Natural killer cell (primary cell): ENCODE measurements around the gene VAMP2. TPM values are rescaled to one million over a fixed set of nuclear protein-coding genes. Genes with fewer than 3 reads are reported as not detected.

Experiments used
- ATAC-seq, 3 donors: fragments of 150-1000 bp in 2 of 3; fragments of 200-7000 bp in 1 of 3; cut with Tn5 transposase; 1 replicate in 1 of 3; 2 replicates in 2 of 3; pipeline ENCODE4 v1.10.0; 2021; ENCODE audit warnings: mild to moderate bottlenecking in 2 of 3, moderate library complexity in 2 of 3
- DNase-seq, 2 donors: peaks; one replicate each; pipeline versions ENCODE4 v3.0.0 to v3.0.0-alpha.2; 2013 to 2021; ENCODE audit warnings: mixed read lengths in 1 of 2
- H3K27ac ChIP-seq: one replicate; pipeline ENCODE4 v1.5.1; 2013; ENCODE audit warnings: mild to moderate bottlenecking, low read length
- H3K27me3 ChIP-seq: one replicate; pipeline ENCODE4 v1.6.1; 2013; ENCODE audit warnings: low read length; ENCODE audit not compliant: control insufficient read depth, insufficient read depth
- H3K36me3 ChIP-seq: one replicate; pipeline ENCODE4 v1.6.1; 2013; ENCODE audit warnings: low read length; ENCODE audit not compliant: control insufficient read depth, insufficient read depth
- H3K4me1 ChIP-seq: one replicate; pipeline ENCODE4 v1.6.1; 2013; ENCODE audit warnings: low read length; ENCODE audit not compliant: control insufficient read depth, insufficient read depth
- H3K4me3 ChIP-seq: one replicate; pipeline ENCODE4 v1.5.1; 2013; ENCODE audit warnings: low read length
- H3K9me3 ChIP-seq: one replicate; pipeline ENCODE4 v1.6.1; 2013; ENCODE audit warnings: low read length; ENCODE audit not compliant: control insufficient read depth, insufficient read depth
- H3K27ac Mint-ChIP-seq, 2 donors: one replicate each; pipeline ENCODE4 v1.8.0; 2022; ENCODE audit warnings: mild to moderate bottlenecking in 2 of 2, mixed read lengths in 2 of 2, moderate library complexity in 1 of 2
- H3K27me3 Mint-ChIP-seq, 2 donors: one replicate each; pipeline ENCODE4 v1.8.0; 2022; ENCODE audit warnings: low read depth in 2 of 2, mixed read lengths in 2 of 2
- H3K36me3 Mint-ChIP-seq: one replicate; pipeline ENCODE4 v1.8.0; 2022; ENCODE audit warnings: mixed read lengths
- H3K4me1 Mint-ChIP-seq, 2 donors: one replicate each; pipeline ENCODE4 v1.8.0; 2022; ENCODE audit warnings: mixed read lengths in 2 of 2
- H3K4me3 Mint-ChIP-seq: one replicate; pipeline ENCODE4 v1.8.0; 2022; ENCODE audit warnings: mild to moderate bottlenecking, moderate library complexity, mixed read lengths
- H3K9me3 Mint-ChIP-seq, 2 donors: one replicate each; pipeline ENCODE4 v1.8.0; 2022; ENCODE audit warnings: mixed read lengths in 2 of 2
- CTCF ChIP-seq: fragments of 200-600 bp; IDR thresholded peaks from one replicate; pipeline ENCODE4 v1.8.0; 2022; ENCODE audit warnings: antibody characterized with exemption
- WGBS: methylation state at CpG from one replicate; pipeline ENCODE4 v1.1.7; 2013; ENCODE audit warnings: missing lambda C conversion rate; ENCODE audit not compliant: insufficient coverage; 5-methylcytosine and 5-hydroxymethylcytosine counted together
- intact Hi-C: fragments of 100-400 bp; cut with micrococcal nuclease; formaldehyde crosslinking; loops from one replicate; pipeline ENCODE4 v1.14.2; 2022
- total RNA-seq, 4 donors: library from RNA; stranded (reverse); fragments of 120-200 nt in 1 of 4; gene quantifications; one replicate each; pipeline versions ENCODE4 v1.2.3 to v1.2.4, GENCODE V29; 2013 to 2022

The VAMP2 gene
- total RNA-seq, 3 donors from 2014 or later (not counting 1 experiment from before 2014, with no cell fraction given), result 191 to 315 (median 234) TPM

GRCh38 chr17:8161289-8162232 lies 1.2 kb downstream of the VAMP2 start:
- H3K4me3 Mint-ChIP-seq, result peak overlapping the region; percentile 82
- peak in 1 of 2 donors; percentile 45 for DNase-seq

GRCh38 chr17:8160741-8161221 lies 2.0 kb downstream of the VAMP2 start:
- WGBS, result 78% methylated on average over 5 of the region's 5 CpGs

More at GRCh38 chr17:8161289-8162232, 1.2 kb downstream of the VAMP2 start:
- Mint-ChIP-seq H3K27ac (no peak overlapping the region), H3K36me3 (no peaks in the 10 kb centered on the region), H3K27me3 (no peaks in the 10 kb centered on the region), H3K9me3 (no peaks in the 10 kb centered on the region), H3K4me1 (peaks cover 47 to 65% of the 10 kb centered on the region in 2 donors)
- H3K4me3 ChIP-seq, result peak overlapping the region; percentile 100
- peaks cover 80% of the 10 kb centered on the region for H3K4me1 ChIP-seq
- intact Hi-C loops, result no loop called here
- 67% methylated on average over 19 of the region's 19 CpGs for WGBS
- no peak for TF ChIP-seq CTCF
- peak overlapping the region; percentile 100 for H3K27ac ChIP-seq
- no peaks in the 10 kb centered on the region for H3K9me3 ChIP-seq
- no peak for ATAC-seq
- H3K36me3 ChIP-seq, result peaks cover 28% of the 10 kb centered on the region
- H3K27me3 ChIP-seq, result no peaks in the 10 kb centered on the region

DNA sequence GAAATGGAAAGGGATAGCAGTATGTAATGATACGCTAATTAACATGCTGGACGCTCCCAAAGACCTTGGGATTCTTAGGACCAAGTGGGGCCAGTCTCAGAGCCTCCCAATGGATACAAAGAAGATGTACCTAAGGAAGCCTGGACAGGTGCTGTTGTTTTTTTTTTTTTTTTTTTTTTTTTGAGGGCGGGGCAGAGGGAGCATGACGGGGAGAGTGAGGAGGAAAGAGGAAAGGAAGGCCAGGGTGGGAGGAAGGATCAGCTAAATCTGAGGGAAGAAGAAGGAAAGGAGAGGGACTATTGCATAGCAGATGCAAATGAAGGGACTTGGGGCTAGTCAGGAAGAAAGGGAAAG lies 2.5 kb downstream of the VAMP2 start:
- no peak for ATAC-seq
- peaks cover 47 to 65% of the 10 kb centered on the region in 2 donors for H3K4me1 Mint-ChIP-seq
- no peaks in the 10 kb centered on the region for H3K27me3 Mint-ChIP-seq
- no peaks in the 10 kb centered on the region for H3K9me3 Mint-ChIP-seq
- Histone ChIP-seq H3K36me3 (peaks cover 28% of the 10 kb centered on the region), H3K27ac (peak overlapping the region; percentile 33), H3K27me3 (no peaks in the 10 kb centered on the region), H3K4me3 (no peak overlapping the region), H3K9me3 (no peaks in the 10 kb centered on the region), H3K4me1 (peaks cover 85% of the 10 kb centered on the region)
- H3K36me3 Mint-ChIP-seq, result no peaks in the 10 kb centered on the region
- no peak for TF ChIP-seq CTCF
- intact Hi-C loops, result no loop called here
- 82% methylated on average over 4 of the region's 4 CpGs for WGBS
- H3K27ac Mint-ChIP-seq, result no peak overlapping the region
- no peak for DNase-seq
- H3K4me3 Mint-ChIP-seq, result peak overlapping the region; percentile 82

More at GRCh38 chr17:8160741-8161221, 2.0 kb downstream of the VAMP2 start:
- H3K27me3 ChIP-seq, result no peaks in the 10 kb centered on the region
- Mint-ChIP-seq H3K27me3 (no peaks in the 10 kb centered on the region), H3K27ac (no peak overlapping the region), H3K36me3 (no peaks in the 10 kb centered on the region), H3K4me1 (peaks cover 47 to 65% of the 10 kb centered on the region in 2 donors), H3K9me3 (no peaks in the 10 kb centered on the region), H3K4me3 (peak overlapping the region; percentile 82)
- intact Hi-C loops, result no loop called here
- peaks cover 28% of the 10 kb centered on the region for H3K36me3 ChIP-seq
- H3K4me1 ChIP-seq, result peaks cover 83% of the 10 kb centered on the region
- DNase-seq, result peak in 1 of 2 donors; percentile 27
- H3K9me3 ChIP-seq, result no peaks in the 10 kb centered on the region
- peak overlapping the region; percentile 100 for H3K27ac ChIP-seq
- H3K4me3 ChIP-seq, result no peak overlapping the region
- TF ChIP-seq CTCF, result no peak
- no peak for ATAC-seq
